GM12865 (cell line): Measurements from ENCODE around the gene RELCH.

Source experiments
- DNase-seq: peaks from one replicate; pipeline ENCODE4 v3.0.0; 2010; ENCODE audit warnings: low read depth
- H3K4me3 ChIP-seq: 2 replicates; pipeline ENCODE4 v1.5.1; 2011; ENCODE audit warnings: mild to moderate bottlenecking, low read depth, low read length, control low read depth
- CTCF ChIP-seq: IDR thresholded peaks from 2 replicates; pipeline ENCODE4 v1.5.1; 2011; ENCODE audit warnings: low read length, control low read depth, low read depth, inconsistent platforms; ENCODE audit not compliant: insufficient read depth; ENCODE audit errors: missing control alignments

RELCH gene

DNA sequence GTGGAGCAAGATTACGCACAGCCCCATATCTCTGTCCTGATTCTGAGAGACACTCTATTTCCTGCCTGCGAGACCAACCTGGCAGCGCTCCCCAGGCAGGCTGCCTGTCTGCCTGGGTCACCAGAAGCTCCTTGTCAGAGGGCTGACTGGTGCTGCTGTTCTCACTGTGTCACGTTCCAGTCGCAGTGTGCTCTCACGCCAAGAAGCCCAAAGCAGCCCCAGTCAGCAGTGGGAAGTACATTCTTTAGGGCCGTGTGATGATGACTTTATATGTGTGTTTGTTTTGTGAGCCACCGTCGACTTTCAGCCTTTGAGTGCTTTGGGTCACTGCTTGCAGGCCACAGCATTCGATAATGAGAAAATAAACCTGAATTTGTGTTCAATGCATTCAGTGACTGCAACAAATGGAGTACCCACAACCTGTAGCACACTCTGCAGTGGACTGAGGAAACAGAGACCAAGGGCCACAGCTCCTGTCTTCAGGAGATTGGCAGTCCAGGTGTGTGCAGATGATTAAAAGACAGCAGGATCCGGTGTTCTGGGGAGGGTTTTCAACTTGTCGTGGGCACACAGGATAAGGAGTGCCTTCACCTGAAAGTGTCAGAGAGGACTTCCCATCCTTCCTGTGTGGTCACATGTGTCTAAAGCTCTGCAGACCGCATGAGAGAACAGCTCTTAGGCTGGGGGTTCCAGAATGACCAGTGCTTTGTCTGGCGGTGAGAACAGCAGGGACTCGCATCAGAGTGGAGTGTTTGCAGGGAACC, 142.8 kb downstream of the RELCH start:
- TF ChIP-seq CTCF: no peak
- DNase-seq: peak; percentile 32

DNA sequence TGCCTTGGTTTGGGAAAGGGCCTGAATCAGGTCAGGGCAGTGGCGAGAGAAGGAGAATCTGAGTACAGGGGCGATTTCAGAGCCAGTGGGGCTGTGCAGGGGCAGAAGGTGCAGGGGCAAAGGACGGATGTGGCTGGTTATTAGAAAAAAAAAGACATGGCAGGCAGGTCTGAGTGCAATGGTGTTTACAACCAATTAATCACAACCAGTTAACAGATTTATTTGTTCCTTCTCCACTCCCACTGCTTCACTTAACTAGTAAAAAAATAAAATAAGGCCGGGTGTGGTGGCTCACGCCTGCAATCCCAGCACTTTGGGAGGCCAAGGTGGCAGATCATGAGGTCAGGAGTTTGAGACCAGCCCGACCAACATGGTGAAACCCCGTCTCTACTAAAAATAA, 143.6 kb downstream of the RELCH start:
- no peak overlapping the region for H3K4me3 ChIP-seq
- no peak for DNase-seq
- TF ChIP-seq CTCF: no peak

More for the DNA sequence above, 142.8 kb downstream of the RELCH start:
- no peak overlapping the region for H3K4me3 ChIP-seq

- no peak for TF ChIP-seq CTCF
- no peak overlapping the region for H3K4me3 ChIP-seq
- DNase-seq: peak; percentile 52
Observed at GRCh38 chr18:62331581-62332356, 144.7 kb downstream of the RELCH start.

DNA sequence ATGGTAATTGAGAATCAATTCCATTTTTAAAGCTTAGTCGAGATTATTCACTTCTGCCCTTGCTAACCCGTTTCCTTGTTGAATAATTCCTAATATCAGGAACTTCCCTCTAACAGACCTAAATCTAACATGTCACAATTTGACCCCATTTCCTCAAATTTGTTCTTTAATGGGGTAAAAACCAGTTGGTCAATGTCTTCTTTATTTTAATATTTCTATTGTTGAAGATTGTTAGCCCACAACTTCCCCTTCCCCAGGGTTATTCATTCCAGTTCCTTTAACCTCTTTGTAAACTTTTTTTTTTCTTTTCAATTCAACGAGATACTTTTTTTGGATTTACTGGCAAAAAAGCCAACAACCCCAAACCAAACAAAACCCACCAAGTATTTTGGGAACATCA, 145.4 kb downstream of the RELCH start:
- DNase-seq: no peak
- no peak for TF ChIP-seq CTCF
- no peak overlapping the region for H3K4me3 ChIP-seq

GRCh38 chr18:62332964-62333695, 146.1 kb downstream of the RELCH start:
- DNase-seq: no peak
- no peak overlapping the region for H3K4me3 ChIP-seq
- TF ChIP-seq CTCF: no peak

DNA sequence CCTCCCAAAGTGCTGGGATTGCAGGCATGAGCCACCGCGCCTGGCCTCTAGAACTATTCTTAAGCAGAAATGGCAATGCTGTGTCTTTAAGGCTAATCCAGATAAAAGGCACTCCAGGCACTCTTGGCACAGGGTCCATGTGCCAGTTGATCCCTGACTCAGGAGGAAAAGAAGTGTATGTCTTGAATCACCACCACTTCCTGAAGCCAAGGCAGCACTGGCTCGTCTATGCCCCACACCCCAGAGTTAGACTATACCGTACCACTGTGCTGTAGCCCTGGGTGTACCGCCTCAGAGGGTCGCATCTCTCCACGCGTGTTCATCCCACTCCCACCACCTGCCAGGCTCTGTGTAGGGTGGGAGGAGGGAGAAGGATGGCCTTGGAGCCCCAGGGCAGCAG, 147.1 kb downstream of the RELCH start:
- no peak overlapping the region for H3K4me3 ChIP-seq
- no peak for TF ChIP-seq CTCF
- DNase-seq: no peak
